Iris pigment epithelial cell (primary cell): ENCODE data around the gene FRMD1.

Experiments
- DNase-seq: peaks from one replicate; pipeline ENCODE4 v3.0.0-alpha.2; 2011; ENCODE audit warnings: low read depth

FRMD1 gene

DNA sequence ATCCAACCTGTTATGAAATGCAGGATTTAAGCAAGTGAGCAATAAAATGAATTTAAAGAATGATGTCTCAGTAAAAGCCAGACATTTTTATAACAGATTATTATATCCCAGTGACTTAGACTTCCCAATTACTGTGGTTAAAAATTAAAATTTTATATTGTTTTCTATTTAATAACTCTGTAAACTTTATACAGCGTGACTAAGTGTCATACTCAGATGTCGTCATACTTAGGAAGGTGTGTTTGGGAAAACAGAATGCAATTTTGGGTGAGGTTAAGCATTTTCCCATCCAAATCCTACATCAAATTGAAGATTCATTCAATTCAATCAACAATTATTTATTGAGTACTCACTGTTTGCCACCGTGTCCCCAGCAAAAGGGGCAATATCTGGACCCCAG is 31.4 kb upstream of the FRMD1 start:
- no peak for DNase-seq

DNA sequence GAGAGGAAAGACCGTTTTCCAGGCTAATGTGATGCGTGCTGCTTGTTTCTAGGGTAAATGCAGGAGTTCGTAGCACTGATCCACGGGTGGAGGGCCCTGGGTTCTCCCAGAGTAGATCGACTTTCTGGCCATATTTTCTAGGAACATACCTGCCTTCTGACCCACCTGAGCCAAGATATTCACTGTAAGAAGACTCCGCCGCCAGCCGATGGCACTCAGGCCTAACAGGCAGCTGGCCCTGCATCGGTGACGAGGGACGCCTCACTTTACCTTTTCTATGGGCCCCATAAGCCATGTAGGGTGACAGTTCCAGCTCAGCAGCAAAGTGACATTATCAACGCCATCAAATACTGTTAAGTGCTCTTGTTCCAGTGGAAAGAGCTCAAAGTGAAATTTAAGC is 30.2 kb upstream of the FRMD1 start:
- DNase-seq: no peak

DNA sequence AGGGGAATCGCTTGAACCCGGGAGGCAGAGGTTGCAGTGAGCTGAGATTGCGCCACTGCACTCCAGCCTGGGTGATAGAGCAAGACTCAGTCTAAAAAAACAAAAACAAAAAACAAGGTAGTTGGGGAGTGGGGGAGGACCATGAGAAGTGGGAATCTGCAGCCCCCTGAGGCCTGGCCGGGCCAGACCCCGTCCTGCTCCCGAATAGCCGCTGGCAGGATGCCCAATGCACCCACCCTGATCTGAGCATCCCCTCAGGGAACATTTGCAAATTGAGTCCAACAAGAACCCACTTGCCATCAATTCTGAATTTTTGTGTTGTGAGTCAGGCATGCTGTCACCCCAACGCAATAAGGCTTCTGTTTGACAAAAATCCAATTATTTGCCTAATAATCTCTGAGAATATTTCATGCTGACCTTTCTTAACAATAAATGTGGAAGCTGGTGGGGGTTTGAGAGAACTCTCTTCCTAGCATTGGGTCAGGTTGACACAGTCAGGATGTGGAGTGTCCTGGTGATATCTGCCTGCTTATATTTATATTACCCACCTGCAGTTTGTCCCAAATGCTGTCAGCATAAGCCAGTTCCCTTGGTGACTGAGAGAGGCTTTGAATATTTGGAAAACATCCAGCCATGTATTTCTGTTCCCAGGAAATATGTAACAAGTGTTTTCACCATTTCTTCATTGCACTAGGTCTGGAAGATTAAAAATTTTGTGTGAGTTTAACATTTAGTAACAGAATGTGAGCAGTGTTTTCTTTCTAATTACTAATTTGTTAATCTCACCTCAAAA is 28.4 kb upstream of the FRMD1 start:
- no peak for DNase-seq

DNA sequence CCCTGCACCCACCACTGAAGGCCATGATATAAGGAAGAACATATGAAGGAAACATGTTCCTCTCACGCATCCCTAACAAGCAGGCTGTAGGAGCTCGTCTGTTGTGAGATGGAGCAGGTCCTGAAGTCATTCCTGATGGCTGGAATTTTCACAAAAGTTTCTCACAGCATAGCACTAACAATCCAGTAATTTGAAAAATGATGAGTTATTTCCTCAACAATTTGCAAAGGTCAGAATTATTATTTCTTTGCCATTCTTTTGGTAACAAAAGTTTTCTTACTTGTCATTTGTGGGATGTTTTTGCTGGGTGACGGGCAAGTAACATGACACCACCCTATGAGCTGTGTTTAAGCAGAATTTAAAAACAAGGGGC is 27.6 kb upstream of the FRMD1 start:
- DNase-seq: no peak

DNA sequence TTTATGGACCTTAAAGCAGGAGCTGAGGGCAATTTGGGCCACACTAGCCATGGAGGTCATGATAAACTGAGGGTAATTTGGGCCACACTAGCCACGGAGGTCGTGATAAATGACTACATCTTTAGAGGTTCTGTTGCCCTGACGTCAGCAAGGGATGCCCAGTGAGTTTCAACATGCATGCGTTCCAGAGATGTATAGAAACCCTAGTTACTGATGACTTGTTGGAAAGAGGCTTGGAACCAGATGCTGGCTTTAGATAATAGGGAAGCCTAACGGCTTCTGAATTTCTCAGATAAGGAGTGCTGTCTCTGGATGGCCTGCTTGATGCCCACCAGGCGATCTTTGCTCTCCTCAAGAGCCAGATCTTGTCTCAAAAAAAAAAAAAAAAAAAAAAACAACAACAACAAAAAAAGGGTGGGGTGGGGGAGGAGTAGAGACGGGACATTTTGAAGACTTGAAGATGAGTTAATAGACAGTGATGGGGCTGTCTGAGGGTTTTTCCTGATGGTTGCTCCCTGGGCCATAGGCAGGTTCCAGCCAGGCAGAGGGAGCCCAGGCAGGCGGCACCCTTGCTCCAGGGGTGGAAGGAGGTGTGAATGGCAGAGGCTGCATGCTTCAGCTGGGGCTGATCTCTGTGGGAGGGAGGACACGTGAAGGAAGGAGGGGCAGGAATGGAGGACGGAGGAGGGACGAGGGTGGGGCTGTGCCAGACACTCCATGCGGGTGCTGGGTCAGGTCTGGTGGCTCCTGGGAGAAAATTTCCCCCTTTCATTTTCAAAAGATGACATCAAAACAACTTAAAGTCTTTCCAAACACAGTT is 27.0 kb upstream of the FRMD1 start:
- no peak for DNase-seq

DNA sequence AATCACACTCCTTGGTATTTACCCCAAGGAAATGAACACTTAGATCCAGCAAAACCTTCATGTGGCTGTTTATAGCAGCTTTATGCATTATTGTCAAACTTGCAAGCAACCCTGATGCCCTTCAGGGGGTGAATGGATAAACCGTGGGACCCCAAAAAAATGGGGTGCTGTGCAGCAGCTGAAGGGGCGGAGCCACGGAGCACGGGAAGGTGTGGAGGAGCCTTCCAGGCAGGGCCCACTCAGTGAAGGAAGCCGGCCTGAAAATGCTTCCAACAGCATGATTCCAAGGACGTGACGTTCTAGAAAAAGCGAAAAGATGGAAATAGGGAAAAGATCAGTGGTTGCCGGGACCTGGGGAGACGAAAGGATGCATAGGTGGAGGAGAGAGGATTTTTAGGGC is 25.6 kb upstream of the FRMD1 start:
- DNase-seq: no peak

DNA sequence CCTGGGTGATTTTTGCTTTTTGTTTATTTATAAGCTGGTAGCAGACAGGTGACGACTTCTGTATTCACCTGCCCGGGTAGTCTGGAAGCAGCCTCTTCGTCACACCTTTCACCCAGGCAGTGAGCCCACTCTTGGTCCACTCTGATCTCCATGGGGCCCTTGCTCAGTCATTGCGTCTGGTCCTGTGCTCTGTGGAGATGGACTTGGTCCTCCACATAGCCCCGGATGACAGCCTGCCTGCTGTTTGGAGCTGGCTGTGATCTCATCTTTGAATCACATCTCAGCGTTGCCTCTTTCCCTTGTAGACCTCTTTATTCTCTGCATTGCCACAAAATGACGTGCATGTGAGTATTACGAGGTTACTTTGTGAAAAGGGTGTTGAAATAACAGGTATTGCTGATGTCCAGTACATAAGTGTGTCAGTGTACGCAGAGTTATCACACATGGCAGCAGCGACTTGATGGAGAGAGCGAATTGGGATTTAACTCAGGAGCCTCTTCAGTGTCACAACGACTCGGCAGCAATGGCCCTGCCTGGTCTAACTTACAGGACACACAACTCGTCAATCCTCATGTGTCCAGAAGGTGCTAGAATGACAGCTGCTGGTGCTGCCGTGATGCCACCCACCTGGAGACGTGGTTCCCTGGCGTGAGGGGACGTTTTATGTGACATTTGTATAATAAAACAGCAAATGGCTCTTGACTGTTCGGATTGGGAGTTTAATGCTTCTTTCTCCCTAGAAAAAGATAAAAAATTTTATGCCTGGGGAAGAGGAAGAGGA is 24.2 kb upstream of the FRMD1 start:
- no peak for DNase-seq

DNA sequence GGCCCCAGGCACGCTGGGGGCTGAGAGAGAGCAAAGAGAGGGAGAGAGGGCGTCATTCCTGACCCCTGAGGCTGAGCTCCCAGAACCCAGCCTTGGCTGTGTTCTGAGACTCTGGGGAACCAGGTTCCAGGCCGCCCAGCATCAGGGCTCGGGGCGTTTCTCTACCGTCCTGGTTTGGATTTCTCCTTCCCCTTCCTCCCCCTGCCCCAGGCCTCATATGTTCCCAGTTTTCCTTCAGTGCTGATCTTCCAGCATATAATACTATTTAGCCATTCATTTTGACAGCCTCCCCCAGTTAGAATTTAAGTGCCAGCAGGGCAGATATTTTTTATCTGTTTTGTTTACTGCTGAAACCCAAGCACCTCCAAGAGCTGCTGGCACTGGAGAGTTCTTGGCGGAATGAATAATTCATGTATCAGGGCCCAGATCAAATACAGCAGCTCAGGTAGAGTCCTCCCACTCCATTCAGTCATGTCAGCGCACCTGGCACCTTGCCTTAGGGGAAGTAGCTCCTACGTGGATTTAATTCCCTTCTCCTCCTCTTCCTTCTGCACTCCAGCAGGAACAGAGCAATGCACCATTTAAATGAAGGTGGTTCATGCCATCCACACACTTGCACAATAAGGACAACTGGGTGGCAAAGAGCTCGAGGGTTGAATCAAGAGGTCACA is 23.4 kb upstream of the FRMD1 start:
- DNase-seq: no peak

DNA sequence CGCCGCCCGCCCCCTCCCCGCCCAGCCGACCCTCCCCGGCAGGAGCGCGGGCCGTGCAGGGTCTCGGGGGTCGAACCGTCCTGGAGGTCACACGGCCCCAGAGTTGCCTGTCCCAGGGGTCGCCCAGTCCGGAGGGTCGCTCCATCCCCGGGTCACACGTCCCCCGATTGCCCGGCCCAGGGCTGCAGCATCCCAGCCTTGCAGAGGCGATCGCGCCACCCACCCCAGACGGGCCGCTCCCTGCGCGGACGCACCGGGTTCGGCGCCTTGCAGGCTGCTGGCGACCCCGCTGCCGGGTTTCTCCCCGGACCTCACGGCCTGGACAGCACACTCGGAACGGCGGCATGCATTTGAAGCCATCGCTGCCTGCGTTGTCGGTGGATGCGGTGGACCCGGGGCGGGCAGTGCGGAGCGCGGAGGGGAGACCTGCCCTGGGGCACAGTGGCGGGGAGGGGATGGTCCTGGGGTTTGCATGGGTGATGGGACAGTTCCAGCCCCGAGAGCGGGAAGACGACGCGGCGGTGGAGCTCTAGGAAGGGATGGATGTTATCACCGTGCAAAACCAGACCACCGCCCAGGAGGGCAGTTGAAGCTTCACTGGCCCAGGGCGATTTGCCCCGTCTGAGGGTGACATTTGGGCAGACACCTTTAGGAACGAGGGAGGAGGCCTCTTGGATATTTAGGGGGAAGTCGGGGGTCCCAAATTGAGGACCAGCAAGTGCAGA is 22.7 kb upstream of the FRMD1 start:
- DNase-seq: no peak

DNA sequence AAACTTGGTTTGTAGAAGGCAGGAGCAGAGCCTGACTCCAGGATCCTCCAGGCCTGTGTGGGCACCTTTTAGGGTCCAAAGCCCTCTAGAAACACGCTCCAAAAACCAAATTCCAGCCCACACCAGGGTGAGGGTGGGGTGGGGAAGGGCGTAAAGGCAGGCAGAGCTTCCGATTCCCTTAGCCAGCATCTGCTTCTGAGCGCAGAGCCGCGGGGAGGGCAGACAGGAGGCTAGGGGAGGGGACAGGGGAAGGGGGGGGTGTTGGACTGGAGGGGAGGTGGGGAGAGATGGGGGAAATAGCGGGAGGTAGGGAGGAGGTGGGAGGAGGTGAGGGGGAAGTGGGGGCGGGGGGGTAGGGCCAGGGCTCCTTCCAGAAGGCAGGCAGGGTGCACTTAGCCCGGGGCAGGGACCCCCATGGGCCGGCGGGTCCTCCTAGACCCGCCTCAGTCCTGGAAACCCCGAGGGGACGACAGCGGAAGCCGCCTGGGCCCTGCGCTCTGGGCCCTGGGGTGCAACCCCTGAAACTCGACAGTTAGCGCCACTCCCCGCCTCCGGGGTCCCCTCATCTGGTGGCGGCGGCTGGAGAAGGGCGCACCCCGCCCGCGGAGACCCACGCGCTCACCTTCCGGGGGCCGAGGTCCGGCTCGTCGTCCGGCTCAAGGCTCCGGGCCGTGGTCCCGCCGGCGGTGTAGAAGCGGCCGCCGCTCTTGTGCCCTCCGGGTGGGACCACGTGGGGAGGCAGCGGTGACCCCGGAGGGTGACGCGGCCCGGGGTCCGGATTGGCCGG is 22.0 kb upstream of the FRMD1 start:
- DNase-seq: no peak

DNA sequence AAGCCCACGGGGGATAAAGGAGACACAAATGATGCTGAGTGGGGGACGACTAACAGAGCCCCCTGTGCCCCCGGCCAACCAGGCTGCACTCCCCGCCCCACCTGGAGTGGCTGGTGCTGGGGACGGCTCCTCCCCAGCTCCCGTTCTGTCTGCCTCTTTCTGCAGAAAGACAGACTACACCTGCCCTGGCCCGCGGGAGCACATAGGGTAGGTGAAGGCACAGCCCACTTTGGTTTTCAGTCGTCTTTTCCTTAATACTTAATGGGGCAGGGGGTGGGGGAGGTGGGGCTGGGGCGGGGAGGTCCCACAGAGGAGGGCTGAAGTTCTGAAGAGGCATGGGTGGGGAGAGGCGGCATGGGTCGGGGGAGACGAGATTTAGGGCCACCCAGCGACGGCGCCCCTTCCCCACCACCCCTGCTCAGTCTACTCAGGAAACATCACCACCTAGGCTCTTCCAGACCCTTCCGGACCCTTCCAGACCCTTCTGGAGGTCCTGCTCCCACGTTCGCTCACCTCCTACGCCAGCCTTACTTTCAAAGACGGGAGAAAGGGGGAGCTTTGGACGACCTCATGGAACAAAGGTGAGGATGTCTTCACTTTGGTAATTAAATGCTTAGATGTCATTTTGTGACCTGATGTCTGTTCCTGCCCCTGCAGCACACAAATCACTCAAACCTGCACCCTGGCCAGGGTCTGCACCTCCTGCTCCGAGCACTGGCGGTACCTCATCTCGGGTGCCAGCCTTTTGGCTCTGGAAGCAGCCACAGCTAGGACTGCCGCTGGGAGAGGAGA is 21.2 kb upstream of the FRMD1 start:
- DNase-seq: no peak

DNA sequence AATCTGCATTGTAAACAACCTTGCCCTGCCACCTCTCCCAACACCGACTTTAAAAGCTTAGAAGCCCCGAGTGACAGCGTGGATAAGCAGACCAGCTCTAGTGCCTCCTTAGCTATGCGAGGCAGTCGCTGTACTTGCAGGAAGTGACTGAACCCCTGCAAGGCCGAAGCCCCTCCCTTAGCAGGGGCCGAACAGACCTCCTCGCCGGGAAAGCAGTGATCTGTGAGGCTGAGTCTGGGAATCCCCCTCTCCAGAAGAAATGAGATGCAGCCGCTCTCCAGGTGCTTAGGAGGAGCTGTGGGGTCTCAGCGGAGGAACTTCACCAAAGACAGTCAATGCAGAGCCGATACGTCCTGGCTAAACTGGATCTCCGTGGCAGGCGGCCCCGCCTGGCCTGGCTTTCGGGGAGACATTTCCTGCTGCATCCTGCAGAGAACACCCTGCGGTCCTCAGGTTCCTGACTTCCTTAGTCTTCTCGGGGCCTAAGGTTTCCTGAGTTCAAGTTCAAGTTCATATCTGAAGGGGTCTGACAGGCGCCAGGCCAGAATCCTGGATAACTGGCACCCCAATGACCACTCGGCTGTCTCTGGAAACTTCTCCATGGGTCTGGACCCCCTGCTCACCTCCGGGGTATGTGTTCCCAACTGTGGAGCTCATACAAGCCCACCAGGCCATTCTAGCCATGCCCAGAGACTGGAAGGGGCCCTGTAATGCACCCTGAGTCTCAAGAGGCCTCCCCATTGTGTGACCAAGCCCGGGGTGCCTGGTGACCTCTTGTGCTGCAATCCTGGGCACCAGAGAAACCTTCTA is 20.4 kb upstream of the FRMD1 start:
- DNase-seq: no peak

DNA sequence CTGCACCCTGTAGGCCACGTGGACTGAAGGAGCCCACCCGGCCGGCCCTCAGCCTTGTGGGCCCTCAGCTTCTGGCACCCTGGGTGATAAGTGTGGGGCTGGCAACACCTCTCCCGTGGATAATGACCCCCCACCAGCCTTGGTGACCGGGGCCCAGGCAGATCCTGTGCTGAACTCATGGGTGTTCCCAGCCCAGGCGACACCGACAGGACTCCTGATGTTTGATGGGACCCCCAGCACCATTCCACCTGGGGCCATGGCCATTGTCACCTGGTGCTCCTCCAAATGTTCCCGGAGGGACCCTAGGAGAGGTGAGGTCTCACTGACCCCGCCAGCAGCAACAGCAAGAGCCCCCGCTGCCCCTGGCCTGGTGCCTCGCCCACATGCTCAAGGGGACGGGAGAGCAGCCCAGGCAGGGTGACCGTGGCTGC is 19.4 kb upstream of the FRMD1 start:
- no peak for DNase-seq

DNA sequence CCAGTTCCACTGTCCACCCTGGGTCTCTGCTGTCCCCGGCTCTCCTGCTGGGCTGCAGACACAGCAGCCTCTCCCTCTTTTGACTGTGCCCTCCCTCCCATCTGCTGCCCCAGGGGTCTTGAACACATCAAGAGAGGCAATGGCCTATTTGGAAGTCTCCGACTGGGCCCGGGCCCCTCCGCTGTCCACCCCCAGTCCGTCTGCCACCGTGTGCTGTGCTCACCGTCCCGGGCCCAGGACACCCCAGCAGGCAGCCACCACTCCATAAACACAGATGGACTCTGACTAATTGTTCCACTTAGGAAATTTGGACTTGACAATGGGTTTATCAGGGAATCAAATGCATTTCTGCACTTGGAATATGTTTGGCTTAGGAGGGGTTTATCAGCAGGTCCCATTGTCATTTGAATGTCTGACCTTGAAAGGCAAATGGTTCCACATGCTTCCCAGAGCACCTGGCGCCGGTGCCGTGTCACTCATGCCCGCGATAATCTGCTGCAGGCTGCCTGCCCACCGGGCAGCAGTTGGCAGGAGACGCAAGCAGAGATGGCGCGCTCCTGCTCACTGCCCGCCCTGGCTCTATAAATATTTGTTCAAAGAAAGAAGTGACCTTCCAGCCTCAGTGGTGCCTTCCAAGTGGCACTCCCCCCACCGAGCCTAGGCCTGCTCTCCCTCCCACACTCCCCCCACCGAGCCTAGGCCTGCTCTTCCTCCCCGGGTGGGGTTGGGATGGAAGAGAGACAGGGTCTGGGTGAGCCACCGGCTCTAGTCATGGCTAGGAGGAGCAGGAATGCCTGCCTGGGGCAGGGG is 18.8 kb upstream of the FRMD1 start:
- DNase-seq: no peak

DNA sequence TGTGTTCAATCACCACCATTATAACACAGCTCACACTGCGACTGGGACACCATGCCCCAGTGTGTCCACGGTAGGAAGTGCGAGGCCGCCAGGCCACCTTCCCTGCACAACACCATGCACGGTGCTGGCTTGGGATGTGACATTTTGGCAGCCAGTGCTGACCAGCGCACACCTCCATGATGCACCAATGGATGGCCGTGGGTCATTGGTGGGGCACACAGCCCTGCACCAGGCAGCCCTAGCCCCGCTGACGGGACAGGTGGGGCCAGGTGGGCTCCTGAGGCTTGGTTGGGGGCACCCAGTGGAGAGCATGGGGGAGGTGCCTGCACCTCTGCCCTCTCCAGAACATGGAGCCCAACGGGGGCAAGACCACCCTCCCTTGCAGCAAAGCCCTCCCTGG is 18.2 kb upstream of the FRMD1 start:
- no peak for DNase-seq

DNA sequence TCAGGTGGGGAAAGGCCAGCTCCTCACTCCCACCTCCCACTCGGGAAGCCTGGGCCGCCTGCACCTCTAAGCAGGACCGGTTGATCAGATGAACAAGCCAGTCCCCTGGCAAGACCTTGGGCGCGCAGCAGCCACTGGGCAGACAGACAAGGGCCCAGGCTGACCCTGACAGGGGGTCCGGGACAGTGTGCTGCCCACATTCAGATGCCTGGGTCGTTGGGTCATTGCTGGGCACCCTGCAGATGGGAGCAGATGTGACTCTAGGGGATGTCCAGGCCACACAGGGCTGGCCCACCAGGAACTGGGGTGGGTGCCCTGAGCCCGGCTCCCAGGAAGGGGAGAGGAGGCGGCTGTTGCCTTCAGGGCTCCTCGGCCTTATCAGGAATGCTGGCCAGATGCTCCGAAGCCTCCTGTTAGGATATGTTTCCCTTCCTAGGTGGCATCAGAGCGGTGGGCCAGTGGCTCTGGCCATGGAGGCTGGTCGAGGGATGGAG is 17.3 kb upstream of the FRMD1 start:
- DNase-seq: no peak

DNA sequence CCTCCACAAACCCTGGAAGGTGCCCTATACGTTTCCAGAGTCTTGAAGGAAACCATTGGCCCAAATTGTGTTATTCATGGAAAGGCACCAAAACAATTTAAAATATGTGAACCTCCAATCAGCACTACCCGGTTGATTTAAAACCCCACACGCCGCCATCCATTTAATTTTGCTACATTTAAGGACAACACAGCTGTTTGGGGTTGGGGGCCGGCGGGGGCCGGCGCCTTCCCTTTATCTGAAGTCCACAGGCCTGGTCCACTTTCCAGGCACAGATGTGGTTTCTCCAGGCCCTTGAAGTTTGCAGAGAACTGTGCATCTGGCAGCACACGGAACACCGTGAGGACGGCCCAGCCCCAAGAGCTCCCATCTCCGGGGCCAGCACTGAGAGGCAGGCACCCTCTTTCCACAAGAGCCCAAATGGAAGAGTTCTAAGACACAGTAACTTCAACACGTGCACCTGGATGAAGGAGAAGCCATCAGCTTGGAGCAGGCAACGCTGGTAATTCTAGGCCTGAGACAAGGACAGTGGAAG is 16.8 kb upstream of the FRMD1 start:
- no peak for DNase-seq
